Upper lobe of left lung (tissue), 4 donors: Measurements from ENCODE around the gene COL23A1.

Source experiments
- POLR2A ChIP-seq, 4 donors: fragments of 450-650 bp; IDR thresholded peaks; one replicate each; pipeline ENCODE4 v1.5.1; 2016 to 2017; ENCODE audit warnings: antibody characterized with exemption in 4 of 4, mild to moderate bottlenecking in 2 of 4
- TF ChIP-seq, protein P1 (sequence below), 6 experiments: fragments of 450-650 bp in 4 of 6; fragments of 200-600 bp in 2 of 6; sonication (generic) in 2 of 6; IDR thresholded peaks; one replicate each; pipeline ENCODE4 v1.5.1; 2016 to 2019; ENCODE audit warnings: antibody characterized with exemption in 6 of 6

DNA sequence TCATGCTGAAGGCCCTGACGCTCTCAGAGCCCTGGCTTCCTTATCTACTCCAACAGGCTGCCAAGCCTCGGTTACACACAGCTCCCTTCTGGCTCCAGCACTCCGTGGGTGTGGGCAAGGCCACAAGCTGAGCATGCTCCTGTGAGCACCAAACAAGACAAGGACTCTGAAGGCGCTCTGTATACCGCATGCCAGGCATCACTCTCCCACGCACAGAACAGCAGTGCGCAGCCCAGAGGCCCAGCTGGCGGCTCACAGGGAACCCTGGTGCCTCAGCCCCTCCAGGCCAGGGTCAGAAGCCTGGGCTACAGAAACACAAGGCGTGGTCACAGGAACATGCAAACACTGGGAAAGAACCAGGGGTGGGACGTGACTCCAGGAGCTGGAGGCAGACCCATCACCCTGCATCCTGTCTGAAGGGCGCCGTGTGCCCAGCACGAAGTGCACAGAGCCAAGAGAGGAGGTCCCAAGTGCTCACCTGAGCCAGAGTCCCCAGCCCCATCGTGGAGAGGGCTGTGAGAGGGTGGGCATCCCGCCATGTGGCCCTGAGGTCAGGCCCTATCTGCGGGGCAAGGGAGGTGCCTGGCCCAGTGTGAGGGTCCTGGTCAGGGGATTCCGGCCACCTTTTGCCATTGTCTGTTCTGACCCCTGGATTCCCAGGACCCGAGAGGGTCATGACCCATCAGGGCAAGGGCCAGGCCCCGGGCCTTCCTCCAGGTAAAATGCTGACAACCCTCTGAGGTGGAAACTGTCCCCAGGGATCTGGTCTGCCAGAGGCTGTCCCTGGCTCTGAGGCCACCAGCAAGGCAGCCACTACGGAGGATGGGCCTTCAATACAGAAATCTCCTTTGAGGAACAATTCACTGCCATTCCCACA is 54.7 kb downstream of the COL23A1 start:
- TF ChIP-seq, protein P1, sequence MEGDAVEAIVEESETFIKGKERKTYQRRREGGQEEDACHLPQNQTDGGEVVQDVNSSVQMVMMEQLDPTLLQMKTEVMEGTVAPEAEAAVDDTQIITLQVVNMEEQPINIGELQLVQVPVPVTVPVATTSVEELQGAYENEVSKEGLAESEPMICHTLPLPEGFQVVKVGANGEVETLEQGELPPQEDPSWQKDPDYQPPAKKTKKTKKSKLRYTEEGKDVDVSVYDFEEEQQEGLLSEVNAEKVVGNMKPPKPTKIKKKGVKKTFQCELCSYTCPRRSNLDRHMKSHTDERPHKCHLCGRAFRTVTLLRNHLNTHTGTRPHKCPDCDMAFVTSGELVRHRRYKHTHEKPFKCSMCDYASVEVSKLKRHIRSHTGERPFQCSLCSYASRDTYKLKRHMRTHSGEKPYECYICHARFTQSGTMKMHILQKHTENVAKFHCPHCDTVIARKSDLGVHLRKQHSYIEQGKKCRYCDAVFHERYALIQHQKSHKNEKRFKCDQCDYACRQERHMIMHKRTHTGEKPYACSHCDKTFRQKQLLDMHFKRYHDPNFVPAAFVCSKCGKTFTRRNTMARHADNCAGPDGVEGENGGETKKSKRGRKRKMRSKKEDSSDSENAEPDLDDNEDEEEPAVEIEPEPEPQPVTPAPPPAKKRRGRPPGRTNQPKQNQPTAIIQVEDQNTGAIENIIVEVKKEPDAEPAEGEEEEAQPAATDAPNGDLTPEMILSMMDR (IDR thresholded peaks at IDR 0.05) = no peak
- TF ChIP-seq POLR2A (IDR thresholded peaks at IDR 0.05) = no peak
